DMS 273 (cell line): ENCODE results near the gene NDUFA8.

Source experiments
- DNase-seq: peaks from one replicate; lab custom pipeline; 2025; ENCODE audit not compliant: unreplicated experiment; lab: John Stamatoyannopoulos, UW

The NDUFA8 gene

GRCh38 chr9:122159026-122159924 lies at the start of gene NDUFA8, which contains the start of gene MORN5:
TSS of gene NDUFA8 (minus strand) at chr9:122159779. CDS start at chr9:122159677, 102 bp downstream.
TSS of gene MORN5 (plus strand) at chr9:122159908. CDS start at chr9:122159973, 65 bp downstream.
- DNase-seq = peak; percentile 98

DNA sequence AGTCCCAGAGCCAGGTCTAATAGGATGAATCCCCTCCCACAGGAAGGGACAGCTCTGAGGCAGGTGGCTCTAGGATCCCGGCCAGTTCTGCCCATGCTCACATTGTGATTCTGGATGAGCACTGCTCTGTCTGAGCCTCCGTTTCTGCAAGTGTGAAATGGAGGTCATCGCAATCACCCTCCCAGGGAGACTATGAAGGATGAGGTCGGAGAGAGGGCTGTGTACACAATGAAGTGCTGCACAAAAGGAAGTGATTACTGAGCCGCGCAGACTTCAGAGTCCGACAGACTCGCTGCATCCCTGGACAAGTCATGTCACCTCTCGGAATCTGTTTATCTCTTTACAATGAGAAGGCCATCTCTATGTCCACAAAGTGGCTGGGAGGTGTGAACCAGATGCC lies 47.5 kb upstream of the NDUFA8 start:
- DNase-seq = no peak

GRCh38 chr9:122206118-122207046 lies 46.8 kb upstream of the NDUFA8 start:
- no peak for DNase-seq

DNA sequence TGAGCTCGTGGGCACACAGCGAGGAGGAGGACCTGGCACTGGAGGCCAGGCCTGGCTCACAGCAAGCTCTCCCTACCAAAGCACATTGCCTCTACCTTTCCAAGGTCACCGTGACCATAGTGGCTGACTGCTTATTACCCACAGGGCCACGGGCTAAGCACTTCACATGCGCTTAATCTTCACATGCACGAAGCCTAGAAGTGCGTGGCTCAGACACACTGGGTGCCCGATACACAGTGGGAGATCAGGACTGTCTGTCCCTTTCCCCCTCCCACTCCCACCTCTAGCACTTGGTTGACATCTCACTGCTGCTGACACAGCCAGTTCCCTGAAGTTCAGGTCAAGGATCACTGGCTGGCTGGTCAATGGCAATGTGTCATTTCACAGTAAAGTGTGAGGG lies 45.6 kb upstream of the NDUFA8 start:
- no peak for DNase-seq

GRCh38 chr9:122204491-122204890 lies 44.9 kb upstream of the NDUFA8 start:
- DNase-seq = no peak

DNA sequence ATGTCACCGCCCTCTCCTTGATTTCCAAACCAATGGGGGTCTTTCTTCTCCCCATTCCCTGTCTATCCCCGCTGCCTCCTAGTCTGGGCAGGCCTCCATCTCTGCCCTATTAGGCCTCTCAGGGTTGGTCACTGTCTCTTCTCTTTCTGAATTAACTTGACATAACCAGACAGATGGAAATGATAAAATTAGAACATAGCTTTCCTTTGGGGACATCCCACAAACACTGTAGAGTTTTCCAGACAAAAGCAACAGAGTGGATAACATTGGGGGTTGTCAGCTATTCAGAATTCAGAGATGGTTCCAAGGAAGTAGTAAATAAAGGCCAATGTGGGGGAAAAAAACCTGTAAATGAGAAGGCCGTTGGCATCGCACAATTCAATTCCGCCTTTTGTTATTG lies 44.5 kb upstream of the NDUFA8 start:
- DNase-seq = no peak

DNA sequence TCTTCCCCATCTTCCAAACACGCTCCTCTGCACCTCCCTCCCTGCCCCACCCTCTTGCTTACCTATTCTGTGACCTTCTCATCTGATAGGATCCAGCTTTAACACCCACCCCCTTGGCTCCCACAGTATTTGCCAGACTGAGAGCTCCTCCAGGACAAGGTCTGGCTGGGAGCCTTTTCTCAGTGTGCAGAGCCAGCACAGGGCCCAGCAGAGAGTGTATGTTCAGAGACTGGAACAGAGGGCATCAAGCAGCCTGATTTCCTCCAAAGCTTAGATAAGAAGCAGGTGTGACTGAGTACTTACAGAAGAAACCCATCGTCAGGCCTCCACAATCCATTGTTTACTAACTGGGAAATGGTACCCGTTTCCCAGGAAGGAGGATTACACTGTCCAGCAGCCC lies 42.5 kb upstream of the NDUFA8 start:
- no peak for DNase-seq

GRCh38 chr9:122201641-122202040 lies 42.1 kb upstream of the NDUFA8 start:
- DNase-seq = no peak

DNA sequence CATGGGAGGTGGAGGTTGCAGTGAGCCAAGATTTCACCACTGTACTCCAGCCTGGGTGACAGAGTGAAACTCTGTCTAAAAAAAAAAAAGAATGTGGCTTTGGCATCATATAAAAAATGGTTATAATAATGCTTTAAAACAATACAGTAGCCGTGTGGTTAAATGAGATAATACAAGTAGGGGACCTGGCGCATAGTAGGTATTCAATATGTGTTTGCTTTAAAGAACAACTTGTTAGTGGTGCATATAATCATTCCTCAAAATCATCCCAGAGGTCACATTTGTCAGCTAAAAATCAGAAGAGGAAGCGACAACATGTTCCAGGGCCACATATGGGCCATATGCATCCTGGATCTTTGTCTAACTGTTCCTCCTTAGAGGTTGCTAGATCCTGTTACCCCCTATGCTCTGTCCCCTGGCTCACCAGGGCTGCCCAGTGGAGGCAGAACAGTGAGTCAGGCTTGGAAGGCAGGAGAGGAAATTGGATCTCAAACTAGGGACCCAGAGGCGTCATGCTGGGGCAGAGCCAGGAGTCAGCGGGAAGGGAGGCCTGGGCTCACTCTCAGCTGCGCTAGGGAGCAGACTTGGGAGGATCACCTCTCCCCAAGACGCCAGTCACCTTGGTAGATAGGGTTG lies 41.5 kb upstream of the NDUFA8 start:
- no peak for DNase-seq

DNA sequence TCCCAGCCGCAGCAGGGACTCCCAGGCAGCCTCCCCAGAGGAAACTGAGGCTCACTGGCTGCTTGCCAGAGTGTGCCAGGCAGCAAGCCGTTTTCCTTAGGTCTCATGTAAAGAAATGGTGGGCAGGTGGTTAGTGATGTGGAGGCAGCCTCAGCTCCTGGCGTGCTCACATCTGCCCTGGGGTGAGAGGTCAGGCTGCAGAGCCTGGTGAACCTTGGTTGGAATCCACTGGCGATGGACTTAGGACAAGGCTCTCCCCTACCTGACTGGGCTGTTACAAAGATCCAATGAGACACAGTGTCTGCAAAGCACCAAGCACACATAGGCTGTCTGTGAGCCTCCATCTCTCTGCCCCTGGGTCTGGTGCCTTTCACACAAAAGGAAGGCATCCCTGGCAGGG lies 38.3 kb upstream of the NDUFA8 start:
- DNase-seq = no peak

GRCh38 chr9:122197426-122197825 lies 37.8 kb upstream of the NDUFA8 start:
- DNase-seq = no peak

GRCh38 chr9:122195875-122196274 lies 36.3 kb upstream of the NDUFA8 start:
- no peak for DNase-seq

DNA sequence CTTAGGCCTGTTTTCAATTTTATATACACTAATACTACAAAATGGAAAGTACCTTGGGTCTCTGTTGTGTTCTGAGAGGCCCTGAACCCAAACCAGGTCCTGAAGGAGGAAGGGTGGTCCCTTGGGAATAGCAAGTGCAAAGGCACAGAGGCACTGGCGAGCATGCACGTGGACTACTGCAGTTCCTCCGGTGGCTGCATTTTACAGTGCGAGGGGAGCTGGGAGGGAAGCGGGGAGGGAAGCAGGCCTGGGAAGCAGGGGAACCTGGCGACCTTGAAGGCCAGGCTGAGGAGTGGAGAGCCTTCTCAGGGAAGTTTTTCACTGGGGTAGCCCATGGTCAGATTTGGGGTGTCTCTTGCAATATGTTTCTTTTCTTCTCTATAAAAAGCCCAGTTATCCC lies 34.1 kb upstream of the NDUFA8 start:
- no peak for DNase-seq

DNA sequence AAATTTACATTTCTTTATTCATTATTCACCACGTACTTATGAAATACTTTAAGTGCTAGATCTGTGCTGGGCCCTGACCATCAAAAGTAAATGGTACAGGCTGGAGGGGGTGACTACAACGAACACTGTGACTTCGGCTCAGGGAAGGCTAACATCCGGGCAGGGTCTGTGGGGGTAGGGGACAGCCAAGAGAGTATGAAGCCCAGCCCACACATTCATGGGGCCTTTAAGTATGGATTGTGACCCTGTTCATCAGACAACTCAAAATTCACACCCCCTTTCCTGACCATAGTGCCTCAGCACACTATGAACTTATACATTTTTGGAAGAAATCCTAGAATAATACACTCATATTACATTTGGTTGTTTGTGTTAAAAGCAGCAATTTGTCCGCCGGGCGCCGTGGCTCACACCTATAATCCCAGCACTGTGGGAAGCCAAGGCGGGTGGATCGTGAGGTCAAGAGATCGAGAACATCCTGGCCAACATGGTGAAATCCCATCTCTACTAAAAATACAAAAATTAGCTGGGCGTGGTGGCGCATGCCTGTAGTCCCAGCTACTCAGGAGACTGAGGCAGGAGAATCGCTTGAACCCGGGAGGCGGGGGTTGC lies 33.4 kb upstream of the NDUFA8 start:
- DNase-seq = no peak

GRCh38 chr9:122192261-122192875 lies 32.8 kb upstream of the NDUFA8 start:
- DNase-seq = no peak

- DNase-seq = no peak
Observed at GRCh38 chr9:122191584-122191983, 32.0 kb upstream of the NDUFA8 start.

GRCh38 chr9:122190597-122191381 lies 31.2 kb upstream of the NDUFA8 start:
- DNase-seq = no peak

GRCh38 chr9:122188369-122188768 lies 28.8 kb upstream of the NDUFA8 start:
- no peak for DNase-seq

GRCh38 chr9:122186777-122187470 lies 27.3 kb upstream of the NDUFA8 start:
- DNase-seq = no peak
